SHP77 treated with DMSO at 0.1 percent for 48 hours (cell line): ENCODE measurements around the gene SUSD6.
A peak's percentile ranks its signal among the peaks of the same experiment; 100 is the strongest.

Source experiments
- DNase-seq: peaks from one replicate; lab custom pipeline; 2025; lab: John Stamatoyannopoulos, UW

The SUSD6 gene

DNA sequence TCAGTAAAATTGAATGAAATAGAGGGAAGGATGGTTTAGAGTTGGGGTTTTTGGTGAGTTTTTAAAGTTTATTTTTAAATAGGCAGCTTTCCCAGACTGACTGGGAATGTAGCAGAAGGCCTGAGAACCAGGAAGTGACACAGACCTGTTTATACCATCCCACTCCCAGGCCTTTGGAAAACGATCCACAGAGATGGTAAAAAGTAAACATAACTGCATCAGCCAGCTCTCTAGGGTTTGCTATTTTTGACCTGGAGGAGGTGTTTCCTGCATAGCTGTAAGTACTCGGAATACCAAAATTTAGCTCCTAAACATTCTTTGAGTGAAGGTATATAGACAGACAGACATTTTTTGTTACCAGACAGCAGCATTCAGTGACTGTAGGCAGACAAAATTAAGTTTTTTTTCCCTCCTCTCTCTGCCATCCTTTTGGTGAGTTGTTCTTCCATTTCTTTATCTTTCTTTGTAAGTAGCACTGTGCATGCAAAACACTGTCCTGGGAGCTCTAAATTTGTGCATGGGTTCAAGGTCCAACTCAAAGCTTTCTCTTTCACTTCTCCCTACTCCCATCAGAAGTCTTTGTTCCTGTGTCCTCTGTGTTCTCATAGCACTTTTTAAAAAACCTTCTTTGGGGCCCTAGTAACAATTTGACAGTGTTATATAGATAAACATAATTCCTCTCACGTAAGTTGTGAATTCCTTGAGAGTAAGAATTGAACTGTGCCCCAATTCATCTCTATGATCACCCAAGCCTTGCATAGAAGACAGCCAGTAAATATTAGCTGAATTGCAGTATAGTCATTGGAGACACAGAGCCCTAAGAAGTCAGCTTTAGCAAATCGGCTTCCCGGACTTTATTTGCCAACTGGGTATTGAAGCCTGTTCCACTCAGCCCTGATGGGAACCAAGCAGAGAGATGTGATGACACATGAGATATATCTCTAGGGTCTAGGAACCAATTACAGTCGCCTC lies 37.4 kb downstream of the SUSD6 start:
- peak; percentile 59 for DNase-seq

DNA sequence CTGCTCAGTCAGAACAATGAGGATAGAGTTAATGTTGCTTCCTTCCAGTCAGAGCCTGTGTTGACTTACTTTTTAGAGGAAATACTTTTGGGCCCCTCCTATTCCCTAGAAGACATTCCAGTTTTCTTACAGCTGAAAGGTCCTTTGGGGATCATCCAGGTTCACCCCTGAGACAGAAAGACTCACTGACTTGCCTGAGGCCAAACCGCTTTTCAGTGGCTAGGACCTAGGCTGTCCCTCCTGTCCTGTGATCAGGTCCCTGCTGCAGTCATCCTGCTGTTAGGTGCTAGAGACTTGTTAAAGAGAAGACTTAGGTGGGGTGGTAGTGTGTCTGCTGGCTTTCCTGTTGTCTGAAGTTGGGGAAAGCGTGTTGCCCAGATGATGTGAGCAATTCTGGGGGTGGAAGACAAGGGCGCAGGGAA lies 39.6 kb downstream of the SUSD6 start:
- DNase-seq = no peak

DNA sequence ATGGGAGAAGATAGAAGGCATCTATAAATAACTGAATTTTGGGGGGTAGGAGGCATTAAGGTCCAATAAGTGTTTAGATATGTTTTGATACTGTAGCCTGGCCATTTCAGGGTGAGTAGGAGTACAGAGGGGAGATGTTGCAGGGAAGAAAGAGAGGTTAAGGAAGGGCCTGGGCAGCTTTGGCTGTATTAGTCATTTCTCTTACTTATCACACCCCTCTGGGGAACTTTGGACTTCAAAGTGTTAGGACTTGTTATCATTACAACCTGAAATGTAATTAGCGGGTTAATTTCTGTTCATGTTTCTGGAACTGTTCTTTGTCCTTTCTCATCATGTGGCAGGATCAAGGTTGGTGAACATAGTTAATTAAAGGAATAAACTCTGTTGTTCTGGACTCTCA lies 40.3 kb downstream of the SUSD6 start:
- no peak for DNase-seq

DNA sequence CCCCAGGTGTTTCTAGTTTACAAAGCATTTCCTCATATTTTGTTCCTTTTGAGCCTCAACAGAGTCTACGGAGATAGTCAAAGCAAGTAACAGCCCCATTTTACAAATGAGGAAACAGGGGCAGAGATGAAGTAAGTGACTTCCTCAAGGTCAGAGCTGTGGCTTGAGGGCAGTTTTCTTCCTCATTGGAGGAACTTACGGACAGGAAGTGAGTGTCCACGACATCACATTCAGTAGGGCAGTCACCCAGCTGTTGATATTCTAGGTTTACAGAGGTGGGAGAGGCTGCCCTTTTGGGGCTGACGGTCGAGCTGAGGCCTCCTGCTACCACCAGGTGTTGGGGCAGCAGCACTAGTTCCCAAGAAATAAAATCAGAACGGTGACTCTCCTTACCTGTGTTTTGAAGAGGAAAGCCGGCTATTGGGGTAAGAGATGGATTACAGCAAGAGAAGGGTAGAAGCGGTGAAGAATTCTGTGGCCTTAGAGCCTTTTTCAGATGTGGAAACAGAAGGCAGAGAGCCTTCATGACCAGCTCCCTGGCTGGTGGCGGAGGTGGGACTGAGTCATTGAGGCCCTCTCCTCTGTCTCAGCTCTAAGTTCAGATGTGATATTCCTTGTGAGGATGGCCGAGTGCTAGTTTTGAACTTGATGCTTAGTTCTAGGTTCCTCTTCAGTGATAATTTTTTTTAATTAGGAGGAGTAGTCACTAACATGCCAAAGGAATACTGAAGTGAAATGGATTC lies 41.7 kb downstream of the SUSD6 start:
- DNase-seq = no peak

DNA sequence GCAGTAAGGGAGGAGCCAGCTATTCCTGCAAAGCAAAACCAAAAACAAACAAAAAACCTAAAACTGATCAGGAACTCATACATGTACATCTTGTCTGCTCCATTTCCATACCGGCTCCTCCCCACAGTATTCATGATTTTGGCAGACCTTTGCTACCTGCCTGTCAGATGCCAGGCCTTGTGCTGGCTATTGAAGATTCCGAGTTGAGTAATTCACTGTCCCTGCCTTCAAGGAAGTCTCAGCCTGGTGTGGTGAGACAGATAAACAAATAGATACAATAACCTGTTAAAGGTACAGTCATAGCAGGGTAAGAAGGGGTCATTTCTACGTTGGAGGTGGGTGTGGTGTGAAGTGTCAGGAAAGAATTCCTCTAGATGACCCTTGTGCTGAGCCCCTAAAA lies 42.7 kb downstream of the SUSD6 start:
- no peak for DNase-seq

DNA sequence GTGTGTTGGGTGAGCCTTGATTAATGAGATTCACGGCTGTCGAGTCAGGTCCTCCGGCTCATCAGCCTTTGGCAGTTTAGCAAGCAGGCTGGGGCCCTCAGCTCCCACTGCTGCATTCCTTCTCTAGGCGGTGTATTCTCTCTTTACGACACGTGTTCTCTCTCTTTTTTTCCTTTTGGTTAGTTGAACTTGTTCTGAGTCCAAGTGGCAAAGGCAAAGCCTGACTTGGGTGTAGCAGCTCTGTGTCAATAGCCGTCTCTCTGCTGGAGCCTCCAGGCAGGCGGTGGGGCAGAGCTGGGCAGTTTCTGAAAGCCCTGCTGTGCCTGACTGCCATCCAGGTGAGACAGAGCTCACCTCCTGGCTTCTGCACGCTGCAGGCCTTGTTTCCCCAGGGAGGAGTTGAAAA lies 46.6 kb downstream of the SUSD6 start:
- no peak for DNase-seq

DNA sequence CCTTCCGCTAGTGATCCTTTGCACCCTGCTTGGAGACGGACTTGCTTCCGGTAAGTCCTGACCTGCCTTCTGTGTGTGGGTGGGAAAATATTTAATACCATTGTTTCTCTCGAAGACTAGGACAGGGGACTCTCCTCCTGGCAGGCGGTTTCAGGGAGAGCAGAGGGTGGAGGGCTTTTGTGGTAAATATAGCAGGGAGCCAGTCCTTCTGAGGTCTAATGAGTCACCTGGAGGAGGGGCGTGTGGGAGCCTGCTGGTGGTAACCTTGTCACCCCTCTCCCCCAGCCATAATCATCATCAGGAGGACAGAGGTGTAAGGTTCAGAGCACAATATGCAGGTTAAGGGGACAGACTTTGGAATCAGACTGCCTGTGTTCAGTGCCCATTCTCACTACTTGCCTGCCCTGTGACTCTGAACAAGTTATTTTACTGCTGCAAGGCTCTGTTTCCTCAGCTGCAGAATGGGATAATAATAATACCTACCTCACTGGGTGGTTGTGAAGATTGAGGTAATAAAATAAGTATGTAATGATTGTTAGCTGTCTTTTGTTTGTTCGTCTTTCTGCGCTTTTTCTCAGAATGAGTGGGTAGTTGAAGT lies 47.4 kb downstream of the SUSD6 start:
- DNase-seq = no peak

DNA sequence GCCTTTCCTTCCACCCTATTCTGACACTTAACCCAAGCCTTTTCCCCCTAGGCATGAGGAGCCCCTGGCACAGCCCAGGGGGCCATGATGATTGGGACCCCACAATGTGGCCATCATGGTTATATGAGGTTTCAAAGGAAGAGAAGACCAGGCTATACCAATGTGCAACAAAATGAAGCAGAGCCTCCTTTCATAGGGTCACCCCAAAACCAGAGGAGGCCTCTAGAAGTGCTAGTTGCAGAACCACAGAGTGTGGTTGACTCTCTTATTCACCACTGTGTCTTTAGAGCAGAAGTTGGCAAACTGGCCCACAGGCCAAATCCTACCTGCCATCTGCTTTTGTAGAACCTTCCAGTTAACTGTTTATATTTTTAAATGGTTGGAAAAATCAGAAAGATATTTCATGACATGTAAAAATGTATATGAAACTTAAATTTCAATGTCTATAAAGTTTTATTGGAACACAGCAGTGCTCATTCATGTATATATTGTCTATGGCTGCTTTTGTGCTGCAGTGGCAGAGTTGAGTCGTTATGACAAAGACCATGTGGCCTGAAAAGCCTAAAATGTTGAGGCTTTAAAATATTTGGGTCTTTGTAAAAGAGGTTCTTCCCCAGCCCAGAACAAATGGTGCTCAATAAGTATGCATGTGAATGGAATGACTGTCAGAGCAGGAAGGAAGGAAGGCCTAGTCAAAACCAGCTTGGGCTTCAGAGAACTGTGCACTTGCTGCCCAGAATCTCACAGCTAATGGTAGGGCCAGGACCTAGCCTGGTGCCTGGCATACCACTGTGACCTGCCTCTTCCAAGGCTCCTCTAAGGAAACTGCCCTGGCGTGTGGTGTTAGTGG lies 49.2 kb downstream of the SUSD6 start:
- no peak for DNase-seq

DNA sequence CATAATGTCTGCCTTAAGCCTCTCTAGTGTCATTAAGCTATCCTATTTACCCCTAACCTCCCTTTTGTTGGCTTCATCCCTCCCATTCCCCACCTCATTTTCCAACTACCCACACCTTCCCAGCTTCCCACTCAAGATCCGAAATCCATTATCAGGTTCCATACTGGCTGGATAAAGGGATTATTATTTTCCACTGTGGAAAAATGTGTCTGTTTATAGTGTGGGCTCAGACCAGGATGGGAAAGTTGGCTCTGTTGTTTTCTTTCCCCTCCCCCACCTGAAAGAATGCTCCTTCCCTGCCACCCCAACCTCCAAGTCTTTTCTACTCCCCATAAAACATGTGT lies 49.8 kb downstream of the SUSD6 start:
- no peak for DNase-seq

DNA sequence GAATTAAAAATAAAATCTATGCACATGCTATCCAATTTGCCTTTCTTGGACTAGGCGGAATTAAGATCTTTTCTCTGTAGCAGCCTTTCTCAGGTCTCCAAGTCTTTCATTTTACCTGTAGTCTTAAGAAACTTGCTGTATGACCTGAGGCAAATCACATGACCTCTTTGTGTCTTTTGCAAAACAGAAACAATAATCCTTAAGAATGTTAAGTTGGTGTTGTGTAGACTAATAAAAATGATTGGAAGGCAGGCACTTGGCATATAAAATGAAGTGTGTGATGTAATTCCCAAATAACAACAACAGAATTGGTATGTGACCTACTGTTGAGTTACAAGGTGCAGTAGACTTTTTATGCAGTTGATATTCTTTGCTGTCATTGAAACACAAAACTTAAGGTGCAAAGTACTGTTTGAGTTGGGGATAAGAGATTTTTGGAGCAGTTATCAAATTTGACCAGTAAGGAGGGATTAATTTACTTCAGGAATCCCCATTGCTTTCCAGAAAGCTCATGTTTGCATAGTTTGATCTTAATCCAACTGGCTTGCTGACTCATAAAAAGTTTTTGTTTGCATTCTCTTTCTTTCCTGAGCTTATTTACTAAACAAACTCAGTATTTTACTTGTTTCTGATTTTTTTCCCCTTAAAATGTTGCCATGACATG lies 51.4 kb downstream of the SUSD6 start:
- no peak for DNase-seq

DNA sequence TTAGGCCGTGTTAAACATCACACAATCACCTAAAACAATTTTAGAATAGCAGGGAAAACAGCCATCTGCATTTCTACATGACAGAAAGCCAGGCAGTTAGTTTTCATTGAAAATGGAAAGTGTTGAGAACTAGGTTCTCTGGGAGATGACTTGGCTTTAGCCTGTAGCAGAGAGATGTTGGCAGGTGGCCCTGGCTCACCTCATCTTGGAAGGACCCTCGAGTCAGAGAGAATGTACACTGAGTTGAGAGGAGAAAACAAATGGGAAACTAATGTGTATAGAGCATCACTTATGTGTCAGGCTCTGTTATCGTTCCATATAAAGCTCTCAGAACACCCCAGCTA lies 51.9 kb downstream of the SUSD6 start:
- DNase-seq = no peak

DNA sequence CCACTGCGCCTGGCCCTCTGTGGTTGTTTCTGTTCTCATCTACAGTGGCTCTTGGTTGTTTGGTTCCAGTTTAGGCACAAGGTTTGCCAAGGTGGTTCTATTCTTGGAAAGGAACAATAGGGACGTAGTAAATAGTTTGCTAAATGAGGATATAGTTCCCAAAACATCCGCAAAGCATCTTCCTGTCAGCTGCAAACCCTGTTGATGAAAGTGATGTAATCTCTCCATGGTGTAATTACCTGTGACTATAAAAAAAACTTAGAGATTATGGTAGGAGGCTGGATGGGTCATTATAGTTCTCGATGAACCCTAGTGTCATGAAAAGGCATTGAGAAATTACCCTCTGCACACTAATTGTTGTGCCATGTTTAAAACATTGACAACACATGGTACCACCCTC lies 52.9 kb downstream of the SUSD6 start:
- DNase-seq = no peak

DNA sequence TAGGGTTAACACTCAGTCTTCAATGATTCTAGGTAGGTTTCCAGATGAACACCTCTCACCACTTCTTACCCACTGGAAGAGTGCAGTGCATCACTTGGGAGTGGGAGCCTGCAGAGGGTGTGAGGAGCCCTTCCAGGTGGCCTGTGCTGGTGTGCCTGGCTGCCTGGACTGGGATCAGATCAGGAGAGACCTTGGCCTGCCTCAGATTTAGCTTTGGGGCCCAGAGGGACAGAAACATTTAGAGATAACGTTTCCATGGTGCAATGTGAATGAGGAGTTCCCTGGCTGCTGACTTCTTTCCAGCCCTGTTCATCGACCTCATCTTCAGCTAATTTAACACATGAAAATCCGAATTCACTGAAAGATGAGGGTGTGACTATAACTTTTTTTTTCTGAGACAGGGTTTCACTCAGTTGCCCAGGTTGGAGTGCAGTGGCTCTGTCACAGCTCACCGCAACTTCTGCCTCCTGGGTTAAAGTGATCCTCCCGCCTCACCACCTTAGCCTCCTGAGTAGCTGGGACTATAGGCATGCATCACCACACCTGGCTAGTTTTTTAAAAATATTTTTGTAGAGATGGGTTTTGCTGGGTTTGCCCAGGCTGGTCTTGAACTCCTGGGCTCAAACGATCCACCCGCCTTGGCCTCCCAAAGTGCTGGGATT lies 53.6 kb downstream of the SUSD6 start:
- DNase-seq = no peak

DNA sequence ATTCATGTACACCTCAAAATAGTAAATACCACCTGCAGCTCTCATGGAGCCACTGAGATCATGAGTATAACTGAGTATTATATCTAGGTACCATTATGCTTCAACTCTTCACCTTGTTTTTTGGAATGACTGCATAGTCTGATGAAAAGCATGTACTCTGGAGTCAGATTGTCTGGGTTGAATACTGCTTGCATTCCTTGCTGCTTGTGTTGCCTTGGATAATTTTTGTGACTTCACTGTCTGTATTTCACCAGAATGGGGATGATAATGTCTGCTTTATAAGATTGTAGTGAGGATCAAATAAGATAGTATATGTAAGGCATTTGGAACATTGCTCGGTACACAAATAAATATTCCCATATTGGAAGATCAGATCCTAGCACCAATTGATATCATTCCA lies 54.2 kb downstream of the SUSD6 start:
- DNase-seq = no peak

DNA sequence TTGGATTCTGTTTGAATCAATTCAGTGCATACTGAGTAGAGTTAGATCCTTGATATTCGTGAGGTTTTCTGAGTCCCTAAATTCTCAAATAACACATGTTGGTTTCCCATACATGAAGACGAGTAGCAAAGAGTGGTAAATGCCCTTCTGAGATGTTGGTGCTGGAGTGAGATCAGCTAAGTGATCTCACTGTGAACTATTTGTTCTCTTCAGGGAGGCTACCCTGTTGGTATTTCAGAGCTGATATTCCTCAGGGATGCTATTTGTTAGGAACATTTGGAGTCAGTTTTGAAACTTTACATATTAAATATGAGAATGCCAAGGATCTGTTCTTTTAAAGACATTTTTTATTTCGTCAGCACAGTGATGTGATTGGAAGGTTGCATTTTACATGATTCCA lies 54.7 kb downstream of the SUSD6 start:
- DNase-seq = no peak

DNA sequence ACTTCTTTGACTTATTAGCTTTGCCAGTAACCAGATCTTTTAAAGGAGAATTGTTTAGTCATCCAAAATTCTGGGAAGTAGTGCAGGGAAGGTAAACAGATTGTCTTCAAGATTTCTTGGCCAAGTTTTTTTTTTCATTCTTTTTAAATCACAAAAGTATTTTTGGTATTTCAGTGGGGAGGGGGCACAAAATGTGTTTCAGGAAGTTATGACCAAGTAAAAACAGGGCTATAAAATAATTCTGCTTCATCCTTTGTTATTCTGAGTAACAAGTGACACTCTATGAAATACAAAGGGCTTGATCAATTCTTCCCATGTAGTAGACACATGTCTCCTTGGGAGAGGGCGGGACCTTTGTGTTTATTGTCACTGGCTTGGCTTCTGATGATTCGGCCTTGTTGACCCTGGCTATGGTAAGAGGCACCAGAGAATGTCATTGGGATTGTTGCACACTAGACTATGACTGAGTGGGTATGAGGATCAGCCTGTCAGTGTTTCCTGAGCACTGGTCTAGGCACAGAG lies 55.4 kb downstream of the SUSD6 start:
- no peak for DNase-seq

DNA sequence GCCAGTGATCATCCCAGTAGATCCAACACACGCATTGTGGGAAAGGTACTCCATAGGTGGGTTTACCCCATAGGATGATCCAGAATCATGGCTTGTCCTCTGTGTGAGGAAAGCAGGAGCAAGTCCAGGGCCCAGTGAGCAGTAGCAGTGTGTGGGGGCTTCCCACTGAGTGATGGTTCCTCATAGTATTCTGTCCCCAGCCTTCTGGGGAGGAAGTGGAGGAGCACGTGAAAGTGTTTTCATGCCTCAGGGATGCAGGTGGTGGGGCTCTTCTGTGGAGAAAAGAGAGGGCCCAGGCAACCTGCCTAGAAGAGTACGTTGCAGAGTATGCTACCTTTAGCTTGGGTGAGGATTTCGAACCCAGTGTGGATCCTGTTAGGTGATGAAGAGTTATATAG lies 56.5 kb downstream of the SUSD6 start:
- no peak for DNase-seq

DNA sequence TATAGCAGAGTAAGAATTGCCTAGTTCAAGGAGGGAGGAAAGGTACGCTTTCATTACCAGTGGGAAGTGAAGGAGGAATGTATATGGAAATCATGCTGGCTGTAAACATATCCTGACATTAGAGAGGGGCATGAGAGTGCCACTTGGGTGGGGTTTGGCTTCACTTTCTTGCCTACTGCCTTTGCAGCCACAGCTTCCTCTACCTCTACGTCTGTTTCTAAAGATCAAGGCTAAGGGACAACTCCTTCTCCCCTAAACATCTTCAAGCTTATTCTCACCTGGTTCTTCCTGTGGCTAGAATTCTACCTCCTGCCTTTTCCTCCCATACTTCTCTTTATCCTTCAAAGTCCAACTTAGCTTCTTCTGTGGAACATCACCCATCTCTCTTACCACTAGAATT lies 58.0 kb downstream of the SUSD6 start:
- no peak for DNase-seq

DNA sequence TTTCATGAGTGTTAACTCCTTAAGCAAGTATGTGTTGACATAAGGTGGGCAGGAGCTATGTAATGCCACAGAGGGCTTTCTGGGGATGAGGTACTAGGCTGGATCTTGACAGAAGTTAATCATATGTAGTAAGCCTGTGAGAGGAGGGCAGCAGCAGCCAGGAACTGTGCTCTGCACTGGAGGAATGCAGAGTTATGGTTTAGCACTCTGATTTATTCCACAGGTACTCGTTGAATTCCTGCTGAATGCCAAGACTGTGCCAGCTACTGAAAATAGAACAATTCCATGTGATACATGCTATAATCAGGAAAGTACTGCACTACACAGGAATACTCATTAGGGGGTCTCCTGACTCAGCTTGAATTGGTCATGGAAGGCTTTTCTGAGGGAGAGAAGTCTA lies 58.7 kb downstream of the SUSD6 start:
- DNase-seq = no peak

DNA sequence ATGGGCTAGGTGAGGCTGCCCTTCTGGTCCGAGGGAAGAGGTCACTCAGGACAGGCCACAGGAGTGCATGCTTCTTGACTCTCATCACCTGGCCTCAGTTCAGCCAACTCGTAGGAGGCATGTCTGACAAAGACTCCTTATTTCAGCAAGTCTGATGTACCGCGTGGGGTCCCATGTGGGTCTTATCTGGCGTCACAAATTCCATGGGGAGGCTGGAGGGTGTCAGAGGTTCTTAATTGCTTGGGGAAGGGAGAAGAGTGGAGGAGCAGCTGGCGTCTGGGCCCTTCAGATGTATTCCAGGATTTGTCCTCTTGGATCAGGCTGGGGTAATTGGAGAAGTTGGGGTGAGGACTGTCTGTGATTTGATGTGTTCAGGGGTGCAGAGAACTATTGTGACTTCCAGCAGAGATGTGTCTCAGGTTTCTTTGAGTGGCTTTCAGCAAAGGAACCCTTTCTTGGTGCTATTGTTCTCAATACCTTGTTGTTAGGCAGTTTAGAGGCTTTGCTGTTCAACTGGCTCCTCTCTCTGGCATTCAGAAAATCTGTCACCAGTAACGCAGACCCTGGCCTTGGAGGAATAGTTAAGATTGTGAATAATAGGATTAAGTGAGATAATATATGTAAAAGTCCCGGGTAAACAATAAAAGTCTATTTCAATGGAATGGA lies 60.1 kb downstream of the SUSD6 start:
- no peak for DNase-seq
